GM12878 (cell line): ENCODE measurements around the gene BAZ2B. TPM values are rescaled to one million over a fixed set of nuclear protein-coding genes. Genes with fewer than 3 reads are reported as not detected.

Experiments used
- ATAC-seq: fragments of 200-7000 bp; cut with Tn5 transposase; 3 replicates; pipeline ENCODE4 v1.9.1; 2020; ENCODE audit warnings: mild to moderate bottlenecking, moderate library complexity
- BruUV-seq: library from RNA; stranded (reverse); fragments of 400-500 nt; replicated peaks from 2 replicates; lab custom pipeline; 2021; lab: Mats Ljungman, UMichigan
- CTCF ChIA-PET: fragments of 300-600 bp; sonication (Branson Sonifier 250); formaldehyde crosslinking; extraction: SDS; loops from one replicate; lab custom pipeline; 2021; ENCODE audit warnings: inconsistent platforms; lab: Yijun Ruan, JAX
- POLR2A ChIA-PET: fragments of 350-600 bp; formaldehyde crosslinking; extraction: SDS; loops from one replicate; lab custom pipeline; 2021; ENCODE audit warnings: inconsistent platforms; lab: Charles Lee
- RAD21 ChIA-PET: fragments of 300-600 bp; sonication (Branson Sonifier 250); formaldehyde crosslinking; loops from one replicate; lab custom pipeline; 2023; ENCODE audit warnings: antibody characterized with exemption; ENCODE audit not compliant: unreplicated experiment; lab: Charles Lee
- SMC1A ChIA-PET: fragments of 300-600 bp; sonication (Branson Sonifier 250); formaldehyde crosslinking; loops from one replicate; lab custom pipeline; 2023; ENCODE audit not compliant: unreplicated experiment, uncharacterized antibody; lab: Charles Lee
- DNase-seq: peaks from one replicate; pipeline ENCODE4 v3.0.0-alpha.2; 2011; ENCODE audit warnings: low read depth, low spot score
- FAIRE-seq: peaks from 3 replicates; lab custom pipeline; 2011; peaks lifted over from hg19 to GRCh38; lab: Jason Lieb, UNC
- H2AFZ ChIP-seq: 2 replicates; pipeline ENCODE4 v1.6.0; 2011; ENCODE audit warnings: low read depth, low read length, control low read depth; ENCODE audit not compliant: control insufficient read depth
- H3K27ac ChIP-seq: 2 replicates; pipeline ENCODE4 v1.5.1; 2011; ENCODE audit warnings: control low read depth; ENCODE audit not compliant: control insufficient read depth, insufficient read depth
- H3K27me3 ChIP-seq, 2 experiments: replicated peaks in 1 of 2; 2 replicates each; pipeline versions ENCODE4 v1.6.0 to v1.6.1; 2011; ENCODE audit warnings: low read length in 1 of 2; ENCODE audit not compliant: control insufficient read depth in 2 of 2, insufficient read depth in 2 of 2
- H3K36me3 ChIP-seq, 2 experiments: 2 replicates each; pipeline ENCODE4 v1.5.1; 2011; ENCODE audit warnings: low read length in 1 of 2; ENCODE audit not compliant: control insufficient read depth in 2 of 2, insufficient read depth in 2 of 2
- H3K4me1 ChIP-seq: 2 replicates; pipeline ENCODE4 v1.6.1; 2011; ENCODE audit warnings: mild to moderate bottlenecking, low read length, moderate library complexity, mixed read lengths; ENCODE audit not compliant: control insufficient read depth, insufficient read depth
- H3K4me2 ChIP-seq: 2 replicates; pipeline ENCODE4 v1.6.0; 2011; ENCODE audit warnings: control low read depth; ENCODE audit not compliant: control insufficient read depth, insufficient read depth
- H3K4me3 ChIP-seq: fragments of 200-600 bp; sonication (generic); 2 replicates; pipeline ENCODE4 v1.5.1; 2016
- H3K79me2 ChIP-seq: 2 replicates; pipeline ENCODE4 v1.6.0; 2011; ENCODE audit warnings: low read length; ENCODE audit not compliant: control insufficient read depth, insufficient read depth
- H3K9ac ChIP-seq: 2 replicates; pipeline ENCODE4 v1.8.0; 2011; ENCODE audit warnings: low read length, control low read depth, mixed read lengths; ENCODE audit not compliant: control insufficient read depth, insufficient read depth
- H3K9me3 ChIP-seq: replicated peaks from 3 replicates; pipeline ENCODE4 v1.5.1; 2011; ENCODE audit warnings: mild to moderate bottlenecking, low read length; ENCODE audit not compliant: control insufficient read depth, insufficient read depth
- H4K20me1 ChIP-seq: 2 replicates; pipeline ENCODE4 v1.6.0; 2011; ENCODE audit not compliant: control insufficient read depth, insufficient read depth
- RELA ChIP-seq: fragments of 450-650 bp; IDR thresholded peaks from 2 replicates; pipeline ENCODE4 v1.8.0; 2014; ENCODE audit warnings: borderline replicate concordance; ENCODE audit not compliant: partially characterized antibody
- SP1 ChIP-seq: IDR thresholded peaks from one replicate; pipeline ENCODE4 v1.6.1; 2011; ENCODE audit warnings: low read depth, low read length
- TARDBP ChIP-seq: IDR thresholded peaks from 2 replicates; pipeline ENCODE4 v1.6.1; 2016; ENCODE audit warnings: borderline replicate concordance
- ZNF622 ChIP-seq: fragments of 450-650 bp; IDR thresholded peaks from 2 replicates; pipeline ENCODE4 v1.6.1; 2017; ENCODE audit warnings: mild to moderate bottlenecking, inconsistent platforms
- WGBS: methylation state at CpG from one replicate; pipeline ENCODE4 v1.1.6; 2016; ENCODE audit warnings: low lambda C conversion rate; ENCODE audit not compliant: insufficient replicate concordance, insufficient coverage; ENCODE audit errors: missing lambda C conversion rate; 5-methylcytosine and 5-hydroxymethylcytosine counted together
- in situ Hi-C: fragments of 300-500 bp; cut with MboI; formaldehyde crosslinking; loops from 9 replicates; pipeline ENCODE4 v1.14.3; 2018; ENCODE audit warnings: mixed read lengths
- intact Hi-C: fragments of 100-400 bp; cut with micrococcal nuclease; formaldehyde crosslinking; loops from one replicate; pipeline ENCODE4 v1.14.2; 2022; ENCODE audit not compliant: unreplicated experiment
- polyA plus RNA-seq, 11 experiments: library from polyadenylated mRNA; depleted of rRNA in 4 of 11; unstranded in 6 of 11; stranded (reverse) in 5 of 11; fragments of >200 nt; fragmentation: Nextera tagmentation in 4 of 11; fragmentation: Illumina TruSeq in 1 of 11; extraction: Ambion mirVana in 4 of 11; extraction: Trizol in 1 of 11; gene quantifications; 1 replicate in 1 of 11; 2 replicates in 10 of 11; pipeline versions ENCODE4 v1.2.1 to v1.2.3, GENCODE V29; 2011 to 2016; ENCODE audit warnings: inconsistent platforms in 2 of 11, missing spikeins in 2 of 11, low read depth in 1 of 11
- total RNA-seq, 4 experiments: library from RNA; depleted of rRNA in 3 of 4; stranded (reverse); fragments of >200 nt in 3 of 4; fragmentation: Illumina TruSeq in 1 of 4; extraction: Trizol in 1 of 4; gene quantifications; 2 replicates each; pipeline versions ENCODE4 v1.2.1 to v1.2.3, GENCODE V29; 2013 to 2021

Gene BAZ2B
- total and polyA plus RNA-seq, 10 of the 15 experiments (the other 5 are each of a cell fraction or from before 2014, with no cell fraction given), result 8.8 to 49.7 (median 24.7) TPM

GRCh38 chr2:159484532-159484931 is 131.8 kb downstream of the BAZ2B start:
- no peak overlapping the region for H2AFZ ChIP-seq
- no peaks in the 10 kb centered on the region for H4K20me1 ChIP-seq
- in situ Hi-C loops (no loop called here), intact Hi-C loops (no loop called here)
- H3K4me1 ChIP-seq, result no peaks in the 10 kb centered on the region
- no TSS peak for BruUV-seq
- ChIA-PET SMC1A (interaction anchor here (0.6 kb wide), 1 partner anchor 80 kb away, joined by 3 read pairs; no protein-coding TSS in a partner anchor), POLR2A (no interaction called here), RAD21 (no interaction called here), CTCF (no interaction called here)
- no peaks in the 10 kb centered on the region for H3K79me2 ChIP-seq
- no peak overlapping the region for H3K9ac ChIP-seq
- 93% methylated on average over 2 of the region's 2 CpGs for WGBS
- no peak for FAIRE-seq
- ATAC-seq, result no peak
- no peaks in the 10 kb centered on the region for H3K27me3 ChIP-seq
- H3K9me3 ChIP-seq, result no peaks in the 10 kb centered on the region
- no peak overlapping the region for H3K4me2 ChIP-seq
- no peak overlapping the region for H3K27ac ChIP-seq
- no peak for DNase-seq
- H3K36me3 ChIP-seq, result no peaks in the 10 kb centered on the region
- TF ChIP-seq RELA, result no peak
- H3K4me3 ChIP-seq, result no peak overlapping the region

GRCh38 chr2:159476329-159476728 is 140.0 kb downstream of the BAZ2B start:
- H3K9me3 ChIP-seq, result no peaks in the 10 kb centered on the region
- no peak overlapping the region for H3K4me3 ChIP-seq
- in situ Hi-C loops (no loop called here), intact Hi-C loops (no loop called here)
- H3K79me2 ChIP-seq, result no peaks in the 10 kb centered on the region
- H3K27ac ChIP-seq, result no peak overlapping the region
- H3K27me3 ChIP-seq, result no peaks in the 10 kb centered on the region
- ChIA-PET CTCF (no interaction called here), RAD21 (no interaction called here), SMC1A (no interaction called here), POLR2A (no interaction called here)
- H4K20me1 ChIP-seq, result no peaks in the 10 kb centered on the region
- H3K4me2 ChIP-seq, result no peak overlapping the region
- no peaks in the 10 kb centered on the region for H3K4me1 ChIP-seq
- no peak overlapping the region for H2AFZ ChIP-seq
- TF ChIP-seq ZNF622, result no peak
- TF ChIP-seq TARDBP, result no peak
- TF ChIP-seq SP1, result no peak
- 94% methylated on average over 2 of the region's 2 CpGs for WGBS
- FAIRE-seq (no peak), ATAC-seq (no peak), DNase-seq (no peak)
- BruUV-seq, result no TSS peak
- no peak overlapping the region for H3K9ac ChIP-seq
- no peaks in the 10 kb centered on the region; a peak in 1 of 4 replicates for H3K36me3 ChIP-seq
